SK-N-SH (cell line): ENCODE measurements around the gene AMDHD2. TPM values are rescaled to one million over a fixed set of nuclear protein-coding genes. Genes with fewer than 3 reads are reported as not detected.

Experiments
- CTCF ChIA-PET: fragments of 300-600, 350-600 bp; formaldehyde crosslinking; extraction: SDS; loops from one replicate; lab custom pipeline; 2021; lab: Yijun Ruan, JAX
- POLR2A ChIA-PET: fragments of 350-600 bp; sonication (Branson Sonifier 250); formaldehyde crosslinking; extraction: SDS; loops from one replicate; lab custom pipeline; 2020; ENCODE audit warnings: antibody characterized with exemption, inconsistent platforms; lab: Yijun Ruan, JAX
- DNase-seq: peaks from one replicate; pipeline ENCODE4 v3.0.0; 2012
- H2AFZ ChIP-seq: fragments of 200-600 bp; sonication (generic); 2 replicates; pipeline ENCODE4 v1.8.1; 2016; ENCODE audit warnings: antibody characterized with exemption, mild to moderate bottlenecking, low read depth
- H3F3A ChIP-seq: fragments of 200-600 bp; sonication (generic); replicated peaks from 2 replicates; pipeline ENCODE3; 2016; ENCODE audit warnings: antibody characterized with exemption, mild to moderate bottlenecking; ENCODE audit not compliant: insufficient read depth
- H3K27ac ChIP-seq, 2 experiments: fragments of 200-500 bp in 1 of 2; fragments of 200-600 bp in 1 of 2; sonication (Bioruptor generic) in 1 of 2; sonication (generic), shearing (Covaris generic) in 1 of 2; 2 replicates each; pipeline versions ENCODE4 v1.5.1 to v1.6.1; 2014 to 2016; ENCODE audit warnings: low read depth in 2 of 2, inconsistent platforms in 1 of 2, low read length in 1 of 2, mild to moderate bottlenecking in 1 of 2, mixed read lengths in 1 of 2
- H3K27me3 ChIP-seq: fragments of 200-600 bp; sonication (generic), shearing (Covaris generic); 2 replicates; pipeline ENCODE4 v1.6.1; 2016; ENCODE audit warnings: mixed run types; ENCODE audit not compliant: insufficient read depth
- H3K36me3 ChIP-seq, 2 experiments: fragments of 200-500 bp in 1 of 2; fragments of 200-600 bp in 1 of 2; sonication (Bioruptor generic) in 1 of 2; sonication (generic) in 1 of 2; replicated peaks in 1 of 2; 2 replicates each; pipeline versions ENCODE3 to v1.5.1; 2014 to 2016; ENCODE audit warnings: low read length in 1 of 2, mild to moderate bottlenecking in 1 of 2; ENCODE audit not compliant: insufficient read depth in 2 of 2, control insufficient read depth in 1 of 2
- H3K4me1 ChIP-seq, 2 experiments: fragments of 200-500 bp in 1 of 2; fragments of 200-600 bp in 1 of 2; sonication (Bioruptor generic) in 1 of 2; sonication (generic), shearing (Covaris generic) in 1 of 2; 2 replicates each; pipeline versions ENCODE4 v1.5.1 to v1.6.1; 2014 to 2016; ENCODE audit warnings: low read depth in 1 of 2, low read length in 1 of 2, mixed run types in 1 of 2; ENCODE audit not compliant: insufficient read depth in 2 of 2, control insufficient read depth in 1 of 2
- H3K4me2 ChIP-seq: fragments of 200-600 bp; sonication (generic), shearing (Covaris generic); 2 replicates; pipeline ENCODE4 v1.6.1; 2017; ENCODE audit warnings: mixed run types
- H3K4me3 ChIP-seq, 2 experiments: fragments of 200-500 bp in 1 of 2; fragments of 200-600 bp in 1 of 2; sonication (Bioruptor generic) in 1 of 2; sonication (generic), shearing (Covaris generic) in 1 of 2; 2 replicates each; pipeline versions ENCODE4 v1.5.1 to v1.8.1; 2014 to 2016; ENCODE audit warnings: low read depth in 2 of 2, inconsistent platforms in 1 of 2, low read length in 1 of 2, mild to moderate bottlenecking in 1 of 2, mixed read lengths in 1 of 2, moderate library complexity in 1 of 2
- H3K79me2 ChIP-seq: fragments of 200-600 bp; sonication (generic); 2 replicates; pipeline ENCODE4 v1.8.1; 2017; ENCODE audit warnings: mild to moderate bottlenecking; ENCODE audit not compliant: insufficient read depth
- H3K9ac ChIP-seq: fragments of 200-600 bp; sonication (generic); 2 replicates; pipeline ENCODE4 v1.6.1; 2017; ENCODE audit warnings: mixed run types
- H3K9me2 ChIP-seq: fragments of 200-600 bp; sonication (generic); 2 replicates; pipeline ENCODE4 v1.6.1; 2017; ENCODE audit warnings: mixed run types
- H3K9me3 ChIP-seq: fragments of 200-600 bp; sonication (generic); 2 replicates; pipeline ENCODE4 v1.6.1; 2017; ENCODE audit warnings: mixed run types, mild to moderate bottlenecking, moderate library complexity
- H4K20me1 ChIP-seq: fragments of 200-600 bp; sonication (generic); 2 replicates; pipeline ENCODE4 v1.6.1; 2017; ENCODE audit warnings: mild to moderate bottlenecking, mixed run types; ENCODE audit not compliant: insufficient read depth
- EZH2phosphoT487 ChIP-seq: fragments of 200-600 bp; sonication (generic); IDR thresholded peaks from 2 replicates; pipeline ENCODE4 v1.6.1; 2017; ENCODE audit warnings: low read depth, mixed run types, mild to moderate bottlenecking, antibody characterized with exemption, moderate library complexity, borderline replicate concordance
- FOSL2 ChIP-seq: IDR thresholded peaks from 2 replicates; pipeline ENCODE4 v1.4.0; 2012; ENCODE audit warnings: low read depth, mild to moderate bottlenecking, moderate library complexity, borderline replicate concordance
- FOXJ3 ChIP-seq: sonication (generic); formaldehyde crosslinking; IDR thresholded peaks from 2 replicates; pipeline ENCODE4 v1.5.1; 2020; ENCODE audit warnings: mild to moderate bottlenecking, missing genetic modification reagents
- GABPA ChIP-seq: IDR thresholded peaks from 2 replicates; pipeline ENCODE4 v1.4.0; 2012; ENCODE audit warnings: low read depth, mild to moderate bottlenecking
- GATA2 ChIP-seq: sonication (generic); formaldehyde crosslinking; IDR thresholded peaks from 2 replicates; pipeline ENCODE4 v1.5.0; 2020; ENCODE audit warnings: mild to moderate bottlenecking, missing genetic modification reagents
- PBX3 ChIP-seq: IDR thresholded peaks from 2 replicates; pipeline ENCODE4; 2012
- RAD21 ChIP-seq: IDR thresholded peaks from 2 replicates; pipeline ENCODE4 v1.6.1; 2012; ENCODE audit warnings: mild to moderate bottlenecking, low read length
- TAF1 ChIP-seq: IDR thresholded peaks from 2 replicates; pipeline ENCODE4 v1.6.1; 2012; ENCODE audit warnings: low read depth, mild to moderate bottlenecking, low read length, moderate library complexity, borderline replicate concordance
- TCF12 ChIP-seq: IDR thresholded peaks from 2 replicates; pipeline ENCODE4 v1.4.0; 2012
- TEAD4 ChIP-seq: IDR thresholded peaks from 2 replicates; pipeline ENCODE4 v1.4.0; 2012; ENCODE audit warnings: mild to moderate bottlenecking, borderline replicate concordance; ENCODE audit not compliant: insufficient read depth
- ZBTB33 ChIP-seq: IDR thresholded peaks from 2 replicates; pipeline ENCODE4 v1.4.0; 2012; ENCODE audit warnings: low read depth, borderline replicate concordance
- WGBS: methylation state at CpG from one replicate; pipeline ENCODE4 v1.1.6; 2017; ENCODE audit warnings: low lambda C conversion rate; 5-methylcytosine and 5-hydroxymethylcytosine counted together
- polyA plus RNA-seq, 3 experiments: library from polyadenylated mRNA; depleted of rRNA; stranded (reverse); fragments of >200 nt; gene quantifications; 2 replicates each; pipeline ENCODE4 v1.2.3, GENCODE V29; 2012
- TF ChIP-seq, protein P1 (sequence below): fragments of 200-600 bp; sonication (generic); IDR thresholded peaks from 2 replicates; pipeline ENCODE4 v1.6.1; 2017; ENCODE audit warnings: antibody characterized with exemption, mild to moderate bottlenecking, moderate library complexity

Gene AMDHD2
- polyA plus RNA-seq, 1 of the 3 experiments (the other 2 are of a cell fraction), result 38.1 TPM

DNA sequence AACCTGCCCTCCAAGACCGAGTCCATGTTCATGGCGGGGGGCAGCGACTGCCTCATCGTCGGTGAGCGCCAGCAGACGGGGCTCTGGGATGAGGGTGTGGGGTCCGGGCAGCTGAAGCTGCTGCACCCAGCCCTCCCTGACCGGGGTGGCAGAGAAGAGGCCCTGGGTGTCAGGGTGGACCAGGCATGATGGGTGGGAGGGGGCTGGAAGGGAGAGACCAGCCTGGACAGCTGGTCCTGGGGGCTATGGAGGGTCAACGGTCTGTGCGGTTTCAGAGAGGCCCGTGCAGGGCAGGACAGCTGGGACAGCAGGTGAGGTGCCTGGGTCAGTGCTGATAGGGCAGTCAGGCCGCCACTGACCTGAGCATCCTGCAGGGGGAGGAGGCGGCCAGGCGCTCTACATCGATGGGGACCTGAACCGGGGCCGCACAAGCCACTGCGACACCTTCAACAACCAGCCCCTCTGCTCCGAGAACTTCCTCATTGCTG lies 19.7 kb upstream of the AMDHD2 start:
- DNase-seq, result peak; percentile 43
- H3K9me3 ChIP-seq, result no peaks in the 10 kb centered on the region
- CTCF ChIA-PET, result interaction anchor here (1.0 to 4.3 kb wide), 32 partner anchors 12 to 305 kb away, joined by 3 to 95 read pairs (median 6); partner anchors contain the start of genes ABCA3, ATP6V0C, CCNF and ECI1

More for the DNA sequence above, 19.7 kb upstream of the AMDHD2 start:
- no peaks in the 10 kb centered on the region for H3K27me3 ChIP-seq
- TF ChIP-seq GABPA, result no peak
- TF ChIP-seq ZBTB33, result no peak
- TF ChIP-seq RAD21, result no peak
- no peak for TF ChIP-seq FOSL2
- no peak for TF ChIP-seq EZH2phosphoT487
- no peak for TF ChIP-seq GATA2 (CRISPR knock-in tag)
- TF ChIP-seq, protein P1, sequence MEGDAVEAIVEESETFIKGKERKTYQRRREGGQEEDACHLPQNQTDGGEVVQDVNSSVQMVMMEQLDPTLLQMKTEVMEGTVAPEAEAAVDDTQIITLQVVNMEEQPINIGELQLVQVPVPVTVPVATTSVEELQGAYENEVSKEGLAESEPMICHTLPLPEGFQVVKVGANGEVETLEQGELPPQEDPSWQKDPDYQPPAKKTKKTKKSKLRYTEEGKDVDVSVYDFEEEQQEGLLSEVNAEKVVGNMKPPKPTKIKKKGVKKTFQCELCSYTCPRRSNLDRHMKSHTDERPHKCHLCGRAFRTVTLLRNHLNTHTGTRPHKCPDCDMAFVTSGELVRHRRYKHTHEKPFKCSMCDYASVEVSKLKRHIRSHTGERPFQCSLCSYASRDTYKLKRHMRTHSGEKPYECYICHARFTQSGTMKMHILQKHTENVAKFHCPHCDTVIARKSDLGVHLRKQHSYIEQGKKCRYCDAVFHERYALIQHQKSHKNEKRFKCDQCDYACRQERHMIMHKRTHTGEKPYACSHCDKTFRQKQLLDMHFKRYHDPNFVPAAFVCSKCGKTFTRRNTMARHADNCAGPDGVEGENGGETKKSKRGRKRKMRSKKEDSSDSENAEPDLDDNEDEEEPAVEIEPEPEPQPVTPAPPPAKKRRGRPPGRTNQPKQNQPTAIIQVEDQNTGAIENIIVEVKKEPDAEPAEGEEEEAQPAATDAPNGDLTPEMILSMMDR, result no peak
- TF ChIP-seq TCF12, result no peak
- no peak for TF ChIP-seq PBX3
- TF ChIP-seq TEAD4, result no peak
- TF ChIP-seq TAF1, result no peak
- no peak for TF ChIP-seq FOXJ3 (CRISPR knock-in tag)
- TF ChIP-seq, all 33 proteins: peak for 0
- no peak overlapping the region for H3K9ac ChIP-seq
- H3K79me2 ChIP-seq, result no peaks in the 10 kb centered on the region
- peaks cover 0 to 16% of the 10 kb centered on the region in 2 experiments for H3K36me3 ChIP-seq
- H3K9me2 ChIP-seq, result no peaks in the 10 kb centered on the region
- H3F3A ChIP-seq, result peaks cover 4% of the 10 kb centered on the region
- WGBS, result 89% methylated on average over 14 of the region's 20 CpGs
- no peak overlapping the region for H3K4me3 ChIP-seq
- no peak overlapping the region for H2AFZ ChIP-seq
- no peak overlapping the region; a peak in 1 of 4 replicates for H3K27ac ChIP-seq
- no peak overlapping the region for H3K4me2 ChIP-seq
- H4K20me1 ChIP-seq, result 0 out of 2 replicates have a peak, but pooled peaks cover 4% of the 10 kb centered on the region
- POLR2A ChIA-PET, result interaction anchor here (1.1 to 2.6 kb wide), 5 partner anchors 19 to 42 kb away, joined by 4 to 19 read pairs (median 4); partner anchors contain the start of genes AMDHD2, NTN3 and TBC1D24
- H3K4me1 ChIP-seq, result peaks cover 0 to 27% of the 10 kb centered on the region in 2 experiments; a peak in 1 of 4 replicates
